Measurements from ENCODE around the gene MYLK. TPM values are rescaled to one million over a fixed set of nuclear protein-coding genes. Genes with fewer than 3 reads are reported as not detected.

MYLK gene
- polyA plus RNA-seq, 1 donor (not counting 4 experiments of a cell fraction or from before 2014, with no cell fraction given), result 7.8 TPM

DNA sequence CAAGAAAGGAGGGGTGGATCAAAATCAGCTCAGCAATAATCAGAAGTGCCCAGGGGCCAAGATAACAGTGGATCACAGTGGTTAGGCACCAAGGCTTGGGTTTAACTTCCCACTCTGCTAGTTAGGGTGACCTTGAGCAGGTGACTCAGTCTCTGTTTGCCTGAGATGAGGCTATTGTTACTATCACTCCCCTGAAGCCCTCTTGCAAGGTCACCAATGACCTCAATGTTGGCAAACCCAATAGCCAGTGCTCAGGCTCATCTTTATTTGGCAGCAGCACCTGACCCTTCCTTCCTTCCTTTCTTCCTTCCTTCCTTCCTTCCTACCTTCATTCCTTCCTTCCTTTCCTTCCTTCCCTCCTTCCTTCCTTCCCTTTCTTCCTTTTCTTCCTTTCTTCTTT, 196.8 kb downstream of the MYLK start:
- Histone ChIP-seq H3K9ac (ENCODE audit: control insufficient read depth, extremely low read depth, insufficient read depth, low read length) (no peak overlapping the region), H4K20me1 (ENCODE audit: control insufficient read depth, extremely low read depth, insufficient read depth, low read length) (no peaks in the 10 kb centered on the region), H3K27me3 (ENCODE audit: control insufficient read depth, extremely low read depth, insufficient read depth, low read length) (peaks cover 22% of the 10 kb centered on the region), H3K4me3 (ENCODE audit: control insufficient read depth in 2 of 3, extremely low read depth in 1 of 3, insufficient read depth in 2 of 3, low read depth in 1 of 3, low read length in 3 of 3) (no peak overlapping the region), H3K9me3 (ENCODE audit: control insufficient read depth, low read depth, low read length) (no peaks in the 10 kb centered on the region), H3K36me3 (ENCODE audit: control insufficient read depth in 2 of 2, extremely low read depth in 1 of 2, insufficient read depth in 2 of 2, low read length in 2 of 2) (no peaks in the 10 kb centered on the region), H3K4me1 (ENCODE audit: control insufficient read depth, extremely low read depth, insufficient read depth, low read length) (no peaks in the 10 kb centered on the region), H3K4me2 (ENCODE audit: control insufficient read depth, extremely low read depth, insufficient read depth, low read depth, low read length) (no peak overlapping the region), H2AFZ (ENCODE audit: control insufficient read depth, low read length) (no peak overlapping the region), H3K27ac (ENCODE audit: control insufficient read depth, insufficient read depth, low read length) (no peak overlapping the region), H3K9me1 (ENCODE audit: control insufficient read depth, extremely low read depth, insufficient read depth, low read length) (no peaks in the 10 kb centered on the region), H3K79me2 (ENCODE audit: control insufficient read depth, insufficient read depth, low read length) (no peaks in the 10 kb centered on the region)
- no peak for TF ChIP-seq EZH2 (IDR thresholded peaks at IDR 0.05; ENCODE audit: low read length)
- DNase-seq (ENCODE audit: low read depth, low spot score) (no peak), FAIRE-seq (no peak)
- dilution Hi-C loops (cut with MboI; ENCODE audit: extremely low pct_ligation_motif_present, low sequenced_read_pairs), result no loop called here

- H3K4me2 ChIP-seq (ENCODE audit: control insufficient read depth, extremely low read depth, insufficient read depth, low read depth, low read length), result no peak overlapping the region
- dilution Hi-C loops (cut with MboI; ENCODE audit: extremely low pct_ligation_motif_present, low sequenced_read_pairs), result no loop called here
Measured at GRCh38 chr3:123686251-123686650, 197.9 kb downstream of the MYLK start.

More at GRCh38 chr3:123686251-123686650, 197.9 kb downstream of the MYLK start:
- no peak overlapping the region for H3K4me3 ChIP-seq (ENCODE audit: control insufficient read depth in 2 of 3, extremely low read depth in 1 of 3, insufficient read depth in 2 of 3, low read depth in 1 of 3, low read length in 3 of 3)
- TF ChIP-seq EZH2 (IDR thresholded peaks at IDR 0.05; ENCODE audit: low read length) (no peak), CTCF (optimal IDR thresholded peaks at IDR 0.05 in 1 of 3, IDR thresholded peaks at IDR 0.05 in 1 of 3, conservative IDR thresholded peaks at IDR 0.05 in 1 of 3; ENCODE audit: extremely low read depth in 1 of 3, insufficient read depth in 2 of 3, low read length in 3 of 3) (no peak)
- H3K9ac ChIP-seq (ENCODE audit: control insufficient read depth, extremely low read depth, insufficient read depth, low read length), result no peak overlapping the region
- H3K27me3 ChIP-seq (ENCODE audit: control insufficient read depth, extremely low read depth, insufficient read depth, low read length), result peaks cover 30% of the 10 kb centered on the region
- no peaks in the 10 kb centered on the region for H3K9me3 ChIP-seq (ENCODE audit: control insufficient read depth, low read depth, low read length)
- no peaks in the 10 kb centered on the region for H3K36me3 ChIP-seq (ENCODE audit: control insufficient read depth in 2 of 2, extremely low read depth in 1 of 2, insufficient read depth in 2 of 2, low read length in 2 of 2)
- DNase-seq (ENCODE audit: low read depth, low spot score), result no peak
- H3K4me1 ChIP-seq (ENCODE audit: control insufficient read depth, extremely low read depth, insufficient read depth, low read length), result no peaks in the 10 kb centered on the region
- no peak overlapping the region for H3K27ac ChIP-seq (ENCODE audit: control insufficient read depth, insufficient read depth, low read length)
- no peak for FAIRE-seq
- no peaks in the 10 kb centered on the region for H3K9me1 ChIP-seq (ENCODE audit: control insufficient read depth, extremely low read depth, insufficient read depth, low read length)
- H3K79me2 ChIP-seq (ENCODE audit: control insufficient read depth, insufficient read depth, low read length), result no peaks in the 10 kb centered on the region
- no peaks in the 10 kb centered on the region for H4K20me1 ChIP-seq (ENCODE audit: control insufficient read depth, extremely low read depth, insufficient read depth, low read length)
- H2AFZ ChIP-seq (ENCODE audit: control insufficient read depth, low read length), result no peak overlapping the region

Measured in keratinocyte (primary cell).